ENCODE data around the gene OPTN.

Gene OPTN

DNA sequence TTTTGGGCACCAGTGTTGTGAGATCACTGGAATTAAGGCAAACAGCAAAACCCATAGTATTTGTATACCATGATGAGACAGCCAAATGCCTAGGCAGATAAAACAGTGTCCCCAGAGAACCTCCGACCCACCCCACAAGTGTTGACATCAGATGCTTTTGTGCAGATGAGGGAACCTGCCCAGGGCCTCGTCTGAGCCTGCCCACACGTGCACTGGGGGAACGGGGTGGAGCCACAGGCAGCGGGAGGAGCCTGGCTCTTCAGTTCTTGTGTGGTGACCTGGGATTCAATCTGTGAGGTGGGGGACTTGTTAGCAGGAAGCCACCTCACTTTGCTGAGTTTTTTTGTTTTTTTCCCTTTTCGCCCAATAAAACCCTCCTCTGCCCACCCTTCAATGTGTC lies 33.4 kb upstream of the OPTN start:
- H3K27ac ChIP-seq = no peak overlapping the region
- TF ChIP-seq ZFX (IDR thresholded peaks at IDR 0.05) = no peak
- TF ChIP-seq, protein P1, sequence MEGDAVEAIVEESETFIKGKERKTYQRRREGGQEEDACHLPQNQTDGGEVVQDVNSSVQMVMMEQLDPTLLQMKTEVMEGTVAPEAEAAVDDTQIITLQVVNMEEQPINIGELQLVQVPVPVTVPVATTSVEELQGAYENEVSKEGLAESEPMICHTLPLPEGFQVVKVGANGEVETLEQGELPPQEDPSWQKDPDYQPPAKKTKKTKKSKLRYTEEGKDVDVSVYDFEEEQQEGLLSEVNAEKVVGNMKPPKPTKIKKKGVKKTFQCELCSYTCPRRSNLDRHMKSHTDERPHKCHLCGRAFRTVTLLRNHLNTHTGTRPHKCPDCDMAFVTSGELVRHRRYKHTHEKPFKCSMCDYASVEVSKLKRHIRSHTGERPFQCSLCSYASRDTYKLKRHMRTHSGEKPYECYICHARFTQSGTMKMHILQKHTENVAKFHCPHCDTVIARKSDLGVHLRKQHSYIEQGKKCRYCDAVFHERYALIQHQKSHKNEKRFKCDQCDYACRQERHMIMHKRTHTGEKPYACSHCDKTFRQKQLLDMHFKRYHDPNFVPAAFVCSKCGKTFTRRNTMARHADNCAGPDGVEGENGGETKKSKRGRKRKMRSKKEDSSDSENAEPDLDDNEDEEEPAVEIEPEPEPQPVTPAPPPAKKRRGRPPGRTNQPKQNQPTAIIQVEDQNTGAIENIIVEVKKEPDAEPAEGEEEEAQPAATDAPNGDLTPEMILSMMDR (conservative IDR thresholded peaks at IDR 0.05) = no peak

DNA sequence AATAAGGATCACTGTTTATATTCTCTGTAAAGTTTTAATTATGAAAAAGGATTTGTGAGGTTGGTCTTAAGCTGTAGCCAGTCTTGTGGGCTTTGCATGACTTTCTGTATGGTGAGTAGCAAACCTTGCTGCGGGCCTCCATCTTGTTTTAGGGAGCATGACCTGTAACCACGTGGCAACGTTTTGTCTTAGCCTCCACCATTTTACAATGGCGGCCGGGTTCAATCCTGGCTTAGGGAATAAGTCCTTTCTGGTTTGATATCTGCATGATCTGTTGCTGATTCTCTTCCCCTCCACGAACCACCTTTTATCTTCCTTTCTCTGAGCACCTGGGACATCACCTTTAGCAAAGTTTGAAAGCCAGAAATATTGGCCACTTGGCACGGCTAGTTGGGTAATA lies 32.5 kb upstream of the OPTN start:
- TF ChIP-seq, protein P1 (conservative IDR thresholded peaks at IDR 0.05) = no peak
- no peak for TF ChIP-seq ZFX (IDR thresholded peaks at IDR 0.05)
- H3K27ac ChIP-seq = no peak overlapping the region

DNA sequence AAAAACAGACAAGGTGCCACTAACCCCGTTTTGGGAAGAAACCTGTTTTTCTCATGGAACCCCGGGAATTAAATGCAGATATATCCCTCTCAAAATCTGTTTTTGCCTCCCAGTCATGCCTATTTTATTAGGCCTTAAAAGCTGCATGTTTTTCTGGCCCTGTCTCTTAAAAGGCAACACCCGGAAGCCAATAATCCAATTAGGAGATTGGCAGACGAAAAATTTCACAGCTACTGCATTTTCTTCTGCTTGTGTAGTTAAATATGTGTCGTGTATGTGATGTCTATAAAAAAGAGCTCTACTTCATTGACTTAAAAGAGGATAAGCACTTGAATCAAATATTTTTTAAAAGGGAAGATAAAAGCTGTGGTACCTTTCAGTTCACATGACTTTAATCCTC lies 31.9 kb upstream of the OPTN start:
- no peak overlapping the region for H3K27ac ChIP-seq
- TF ChIP-seq ZFX (IDR thresholded peaks at IDR 0.05) = no peak
- TF ChIP-seq, protein P1 (conservative IDR thresholded peaks at IDR 0.05) = no peak

DNA sequence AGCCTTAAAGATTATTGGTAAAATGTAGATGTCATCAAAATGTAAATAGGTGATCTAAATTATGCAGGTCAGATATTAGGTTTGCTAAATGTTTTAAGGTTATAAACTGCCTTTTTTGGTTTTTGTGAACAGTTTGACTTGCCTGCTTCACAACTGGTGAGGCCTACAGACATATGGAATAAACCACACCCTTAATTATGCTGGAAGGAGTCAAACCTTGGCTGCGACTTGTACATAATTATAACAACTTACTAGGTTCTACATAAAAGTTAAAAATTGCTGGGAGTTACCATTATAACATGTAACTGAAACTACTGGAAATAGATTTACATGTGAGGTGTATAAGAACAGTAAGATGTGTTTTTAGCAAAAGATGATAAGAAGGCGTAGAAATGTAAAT lies 31.5 kb upstream of the OPTN start:
- TF ChIP-seq, protein P1 (conservative IDR thresholded peaks at IDR 0.05) = no peak
- TF ChIP-seq ZFX (IDR thresholded peaks at IDR 0.05) = no peak
- no peak overlapping the region for H3K27ac ChIP-seq

DNA sequence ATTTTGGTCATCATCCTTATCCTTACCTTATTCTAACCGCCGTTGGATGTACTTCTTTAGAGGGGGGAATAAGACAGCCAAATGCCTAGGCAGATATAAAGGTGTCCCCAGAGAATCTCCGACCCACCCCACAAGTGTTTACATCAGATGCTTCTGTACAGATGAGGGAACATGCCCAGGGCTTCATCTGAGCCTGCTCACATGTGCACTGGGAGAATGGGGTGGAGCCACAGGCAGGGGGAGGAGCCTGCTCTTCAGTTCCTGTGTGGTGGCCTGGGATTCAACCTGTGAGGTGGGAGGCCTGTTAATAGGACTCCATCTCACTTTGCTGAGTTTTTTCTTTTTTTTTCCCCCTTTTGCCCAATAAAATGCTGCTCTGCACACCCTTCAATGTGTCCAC lies 27.6 kb upstream of the OPTN start:
- TF ChIP-seq, protein P1 (conservative IDR thresholded peaks at IDR 0.05) = no peak
- TF ChIP-seq ZFX (IDR thresholded peaks at IDR 0.05) = no peak
- no peak overlapping the region for H3K27ac ChIP-seq

DNA sequence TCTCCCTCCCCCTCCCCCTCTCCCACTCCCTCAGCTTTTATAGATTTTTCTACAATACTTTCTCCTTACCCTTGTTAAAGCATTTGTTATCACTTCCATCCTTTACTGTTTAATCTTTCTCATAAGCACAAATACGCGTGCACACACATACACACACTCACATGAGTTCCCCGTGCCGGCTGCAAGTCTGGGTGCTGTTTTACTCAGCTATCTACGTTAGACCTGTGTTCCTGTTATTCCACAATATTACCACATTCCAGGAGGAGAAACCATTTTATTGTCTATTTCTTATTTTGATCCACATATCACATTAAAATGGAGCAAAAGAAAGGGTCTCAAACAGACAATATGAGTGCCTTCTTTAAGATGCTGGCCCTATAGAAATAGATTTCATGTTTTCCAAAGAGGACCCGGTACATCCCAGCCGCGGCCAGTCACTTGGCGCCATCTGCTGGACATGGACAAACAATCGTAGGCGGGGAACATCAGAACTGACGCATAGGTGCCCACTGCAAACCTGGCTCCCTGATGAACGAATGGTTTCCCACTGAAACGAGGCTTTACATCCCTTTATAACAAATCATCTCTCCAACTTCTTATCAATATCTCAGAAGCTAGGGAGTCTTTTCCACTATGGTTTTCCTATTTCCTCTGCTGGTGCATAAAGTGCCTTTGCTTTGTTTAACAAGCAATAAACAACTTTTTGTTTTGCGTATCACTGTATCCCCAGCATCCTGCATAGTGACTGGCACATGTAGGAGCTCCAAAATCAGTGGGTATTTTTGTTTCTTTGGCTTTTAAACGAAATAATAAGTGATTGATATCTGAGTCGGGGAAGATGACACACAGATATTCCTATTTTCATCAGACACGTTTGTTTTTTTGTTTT lies 25.2 kb upstream of the OPTN start:
- TF ChIP-seq, protein P1 (conservative IDR thresholded peaks at IDR 0.05) = peak; percentile 97
- TF ChIP-seq ZFX (IDR thresholded peaks at IDR 0.05) = no peak
- no peak overlapping the region for H3K27ac ChIP-seq

DNA sequence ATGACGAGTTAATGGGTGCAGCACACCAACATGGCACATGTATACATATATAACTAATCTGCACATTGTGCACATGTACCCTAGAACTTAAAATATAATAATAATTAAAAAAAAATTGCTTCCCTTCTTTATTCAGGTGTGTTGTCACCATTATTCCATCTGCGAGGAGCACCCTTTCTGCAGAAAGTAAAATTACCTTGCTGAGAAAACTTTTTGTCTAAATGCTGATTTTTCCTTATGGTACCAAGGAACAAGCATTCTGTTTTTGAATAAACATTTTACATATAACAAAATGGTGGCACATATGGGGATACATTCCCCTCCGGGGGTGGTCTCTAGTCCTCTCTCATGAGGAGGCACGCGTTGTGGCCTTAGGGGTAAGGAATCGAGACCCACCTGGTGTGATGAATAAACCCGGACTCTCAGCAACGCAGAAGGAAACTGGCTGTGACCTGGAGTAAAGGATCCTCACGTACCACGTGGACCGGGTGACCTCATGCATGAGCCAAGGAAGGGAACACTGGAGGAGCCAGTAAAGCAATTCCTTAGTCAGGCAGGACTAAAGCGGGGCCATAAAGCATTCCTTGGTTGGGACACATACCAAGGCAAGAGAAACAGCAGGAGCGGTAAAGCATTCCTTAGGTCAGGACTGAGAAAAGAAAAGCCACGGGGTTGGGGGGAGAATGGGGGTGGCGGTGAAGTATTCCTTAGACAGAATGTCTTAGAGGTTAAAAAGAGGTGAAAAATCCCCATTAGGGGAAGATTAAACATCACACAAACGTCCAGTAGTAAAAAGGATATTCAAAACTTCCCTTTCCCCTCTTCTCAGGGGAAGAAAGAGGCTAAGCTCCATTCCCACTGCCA lies 20.8 kb upstream of the OPTN start:
- TF ChIP-seq, protein P1 (conservative IDR thresholded peaks at IDR 0.05) = no peak
- no peak for TF ChIP-seq ZFX (IDR thresholded peaks at IDR 0.05)
- H3K27ac ChIP-seq = no peak overlapping the region

All from C4-2B (cell line).